Type B pancreatic cell (in vitro differentiated cells): ENCODE data around the gene MOB2. TPM values are rescaled to one million over a fixed set of nuclear protein-coding genes. Genes with fewer than 3 reads are reported as not detected.

Source experiments
- DNase-seq: peaks from one replicate; pipeline ENCODE4 v3.0.0; 2021; ENCODE audit warnings: mixed read lengths; ENCODE audit not compliant: unreplicated experiment; ENCODE audit errors: extremely low spot score
- H3K27ac Mint-ChIP-seq: 2 replicates; pipeline ENCODE4 v1.8.0; 2021; ENCODE audit warnings: mild to moderate bottlenecking, mixed read lengths
- H3K27me3 Mint-ChIP-seq: 2 replicates; pipeline ENCODE4 v1.8.0; 2021; ENCODE audit warnings: mixed read lengths
- H3K36me3 Mint-ChIP-seq: 2 replicates; pipeline ENCODE4 v1.8.0; 2021; ENCODE audit warnings: mixed read lengths
- H3K4me1 Mint-ChIP-seq: one replicate; pipeline ENCODE4 v1.8.0; 2021; ENCODE audit warnings: mixed read lengths; ENCODE audit not compliant: unreplicated experiment
- H3K4me3 Mint-ChIP-seq: 2 replicates; pipeline ENCODE4 v1.8.0; 2021; ENCODE audit warnings: mild to moderate bottlenecking, mixed read lengths
- H3K9me3 Mint-ChIP-seq: 2 replicates; pipeline ENCODE4 v1.8.0; 2021; ENCODE audit warnings: mixed read lengths
- total RNA-seq: library from RNA; stranded (reverse); gene quantifications from 2 replicates; pipeline ENCODE4 v1.2.1, GENCODE V29; 2021; ENCODE audit warnings: low replicate concordance
- TF ChIP-seq, protein P1 (sequence below): fragments of 200-600 bp; sonication (generic); conservative IDR thresholded peaks from 2 replicates; pipeline ENCODE4 v1.5.0; 2021; ENCODE audit warnings: antibody characterized with exemption, mild to moderate bottlenecking

The MOB2 gene
- total RNA-seq, 1 donor from 2014 or later = 39.6 TPM

DNA sequence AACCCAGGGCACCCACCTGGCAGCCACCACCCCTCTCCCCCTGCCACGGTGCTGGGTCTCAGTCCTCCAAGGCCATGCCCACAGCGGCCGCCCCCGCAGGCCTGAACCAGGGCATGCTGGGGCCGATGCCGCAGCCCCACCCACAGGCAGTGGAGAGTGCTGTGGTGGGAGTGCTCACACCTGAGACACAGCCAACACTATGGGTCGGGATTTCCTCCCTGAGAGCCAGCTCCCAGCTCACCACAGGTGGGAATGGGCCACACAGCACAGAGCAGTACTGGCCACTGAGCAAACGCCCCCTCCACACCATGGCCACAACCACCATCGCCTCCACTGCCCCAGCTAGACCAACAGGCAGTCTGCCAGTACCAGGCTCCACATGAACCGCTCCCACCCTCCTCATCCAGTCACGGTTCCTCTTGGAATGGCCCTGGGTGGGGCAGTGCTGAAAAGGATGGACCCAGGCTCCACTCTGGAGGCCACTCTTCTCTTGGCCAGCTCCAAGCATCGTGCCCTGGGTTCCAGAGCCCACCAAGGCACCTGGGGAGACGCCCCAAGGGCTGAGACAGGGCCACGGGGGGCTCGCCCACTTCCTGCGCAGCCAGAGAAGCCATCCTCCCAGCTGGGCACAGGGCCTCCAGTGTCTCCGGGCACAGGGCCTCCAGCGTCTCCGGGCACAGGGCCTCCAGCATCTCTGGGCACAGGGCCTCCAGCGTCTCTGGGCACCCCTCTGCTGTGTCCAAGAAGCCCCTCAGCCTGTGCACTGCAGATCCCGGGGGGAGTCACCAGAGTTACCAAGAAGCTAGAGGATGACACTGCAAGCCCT, 14.2 kb downstream of the MOB2 start:
- no peak overlapping the region for H3K4me3 Mint-ChIP-seq
- H3K27ac Mint-ChIP-seq = no peak overlapping the region
- no peak for DNase-seq
- H3K9me3 Mint-ChIP-seq = no peaks in the 10 kb centered on the region
- peaks cover 3% of the 10 kb centered on the region for H3K36me3 Mint-ChIP-seq
- no peaks in the 10 kb centered on the region for H3K27me3 Mint-ChIP-seq
- H3K4me1 Mint-ChIP-seq = peaks cover 2% of the 10 kb centered on the region
- TF ChIP-seq, protein P1, sequence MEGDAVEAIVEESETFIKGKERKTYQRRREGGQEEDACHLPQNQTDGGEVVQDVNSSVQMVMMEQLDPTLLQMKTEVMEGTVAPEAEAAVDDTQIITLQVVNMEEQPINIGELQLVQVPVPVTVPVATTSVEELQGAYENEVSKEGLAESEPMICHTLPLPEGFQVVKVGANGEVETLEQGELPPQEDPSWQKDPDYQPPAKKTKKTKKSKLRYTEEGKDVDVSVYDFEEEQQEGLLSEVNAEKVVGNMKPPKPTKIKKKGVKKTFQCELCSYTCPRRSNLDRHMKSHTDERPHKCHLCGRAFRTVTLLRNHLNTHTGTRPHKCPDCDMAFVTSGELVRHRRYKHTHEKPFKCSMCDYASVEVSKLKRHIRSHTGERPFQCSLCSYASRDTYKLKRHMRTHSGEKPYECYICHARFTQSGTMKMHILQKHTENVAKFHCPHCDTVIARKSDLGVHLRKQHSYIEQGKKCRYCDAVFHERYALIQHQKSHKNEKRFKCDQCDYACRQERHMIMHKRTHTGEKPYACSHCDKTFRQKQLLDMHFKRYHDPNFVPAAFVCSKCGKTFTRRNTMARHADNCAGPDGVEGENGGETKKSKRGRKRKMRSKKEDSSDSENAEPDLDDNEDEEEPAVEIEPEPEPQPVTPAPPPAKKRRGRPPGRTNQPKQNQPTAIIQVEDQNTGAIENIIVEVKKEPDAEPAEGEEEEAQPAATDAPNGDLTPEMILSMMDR = no peak

DNA sequence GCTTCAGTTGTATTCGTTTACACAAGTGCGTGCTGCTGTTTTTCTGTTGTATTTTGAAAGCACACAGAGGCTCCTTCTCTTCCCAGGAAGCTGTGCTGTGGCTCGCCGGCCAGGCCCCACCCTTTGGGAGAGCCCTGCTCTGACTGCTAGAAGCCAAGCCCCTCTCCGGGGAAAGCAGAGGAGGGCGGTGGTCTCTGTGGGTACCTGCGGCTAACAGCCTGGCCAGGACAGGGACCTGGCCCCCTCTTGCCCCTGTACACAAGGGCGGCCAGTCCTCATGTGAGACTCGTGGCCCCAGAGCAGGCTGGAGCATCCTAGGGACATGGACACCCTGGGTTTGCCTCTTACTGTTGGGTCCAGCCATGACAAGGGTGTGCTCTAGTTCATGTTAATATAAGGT, 14.8 kb downstream of the MOB2 start:
- Mint-ChIP-seq H3K4me1 (peaks cover 8% of the 10 kb centered on the region), H3K9me3 (no peaks in the 10 kb centered on the region), H3K4me3 (no peak overlapping the region), H3K36me3 (peaks cover 3% of the 10 kb centered on the region), H3K27ac (no peak overlapping the region), H3K27me3 (no peaks in the 10 kb centered on the region)
- TF ChIP-seq, protein P1 = no peak
- DNase-seq = no peak

DNA sequence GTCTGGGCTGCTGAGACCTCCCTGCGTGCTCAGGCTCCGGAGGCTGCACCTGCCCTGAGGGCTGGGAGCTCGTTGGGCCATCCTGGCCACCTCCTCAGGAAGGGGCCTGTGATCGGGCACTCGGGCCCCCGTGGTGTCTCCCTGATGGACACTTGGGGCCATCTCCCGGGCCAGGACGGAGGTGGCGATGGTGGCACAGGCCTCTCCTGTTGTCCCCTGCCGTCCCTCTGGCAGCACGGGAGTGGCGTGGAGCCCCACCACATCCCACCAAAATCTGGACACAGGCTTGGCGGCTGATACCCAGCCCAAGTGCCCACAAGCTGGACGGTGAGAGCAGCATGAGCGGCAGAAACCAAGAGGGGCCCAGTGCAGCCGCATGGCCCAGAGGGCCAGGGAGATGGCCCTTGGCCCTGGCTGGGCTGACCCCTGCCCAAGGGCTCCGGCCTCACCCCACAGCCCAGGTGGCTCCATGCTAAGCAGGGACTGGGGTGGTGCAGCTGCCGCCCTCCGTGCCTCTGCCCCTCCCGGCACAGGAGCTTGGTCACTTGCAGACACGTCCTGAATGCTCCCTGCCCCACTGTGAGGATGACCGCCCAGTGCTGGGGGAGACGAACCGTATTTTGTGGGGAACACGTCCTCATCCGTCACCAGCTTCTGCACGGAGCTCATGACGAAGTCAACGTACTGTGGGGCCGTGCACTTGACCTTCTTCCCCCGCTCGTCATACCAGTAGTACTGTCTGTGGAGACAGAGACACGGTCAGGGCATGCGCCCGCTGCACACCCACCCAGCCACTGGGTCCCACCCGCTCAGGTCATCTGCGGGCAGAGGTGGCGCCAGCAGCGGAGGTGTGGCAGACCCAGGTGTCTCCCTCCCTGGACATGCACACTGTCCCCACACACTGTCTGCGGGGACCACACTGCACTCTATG, 15.6 kb downstream of the MOB2 start:
- Mint-ChIP-seq H3K4me3 (no peak overlapping the region), H3K4me1 (peaks cover 9% of the 10 kb centered on the region), H3K36me3 (no peaks in the 10 kb centered on the region), H3K27me3 (no peaks in the 10 kb centered on the region), H3K27ac (no peak overlapping the region), H3K9me3 (no peaks in the 10 kb centered on the region)
- no peak for DNase-seq
- TF ChIP-seq, protein P1 = no peak

DNA sequence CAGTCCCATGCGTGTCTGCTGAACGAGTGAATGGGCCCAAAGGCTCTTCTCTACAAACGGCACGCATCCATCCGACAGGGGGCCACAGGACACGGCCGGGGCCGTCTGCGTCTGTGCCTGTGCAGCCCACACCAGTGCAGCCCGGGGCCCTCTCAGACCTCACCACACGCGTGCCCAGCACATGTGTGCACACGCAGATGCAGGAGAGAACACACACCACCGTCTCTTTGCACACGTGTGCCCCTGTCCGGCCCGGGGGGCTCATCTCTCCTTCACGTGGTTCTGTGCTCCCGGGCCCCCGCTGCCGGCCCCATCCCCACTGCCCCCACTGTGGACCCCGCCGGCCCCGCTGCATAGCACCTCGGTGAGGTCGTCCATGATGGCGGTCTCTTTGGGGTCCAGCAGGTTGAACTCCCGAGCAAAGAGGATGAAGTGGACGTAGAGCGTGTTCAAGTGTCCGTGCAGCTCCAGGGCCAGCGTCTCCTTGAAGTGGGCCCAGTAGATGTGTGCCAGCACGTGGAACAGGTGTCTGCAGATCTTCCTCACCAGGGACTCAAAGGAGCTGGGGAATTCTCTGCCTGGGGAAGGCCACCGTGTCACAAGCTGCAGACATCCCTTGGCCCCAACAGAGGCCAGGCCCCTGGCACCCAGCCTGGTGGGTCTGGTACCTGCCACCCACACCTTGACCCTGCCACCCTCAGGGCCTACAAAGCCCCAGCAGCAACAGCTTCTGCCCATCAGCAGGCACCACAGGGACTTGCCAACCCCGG, 16.5 kb downstream of the MOB2 start:
- TF ChIP-seq, protein P1 = no peak
- H3K36me3 Mint-ChIP-seq = peaks cover 4% of the 10 kb centered on the region
- no peak overlapping the region for H3K27ac Mint-ChIP-seq
- peaks cover 9% of the 10 kb centered on the region for H3K4me1 Mint-ChIP-seq
- no peak overlapping the region for H3K4me3 Mint-ChIP-seq
- no peaks in the 10 kb centered on the region for H3K9me3 Mint-ChIP-seq
- no peaks in the 10 kb centered on the region for H3K27me3 Mint-ChIP-seq
- no peak for DNase-seq

DNA sequence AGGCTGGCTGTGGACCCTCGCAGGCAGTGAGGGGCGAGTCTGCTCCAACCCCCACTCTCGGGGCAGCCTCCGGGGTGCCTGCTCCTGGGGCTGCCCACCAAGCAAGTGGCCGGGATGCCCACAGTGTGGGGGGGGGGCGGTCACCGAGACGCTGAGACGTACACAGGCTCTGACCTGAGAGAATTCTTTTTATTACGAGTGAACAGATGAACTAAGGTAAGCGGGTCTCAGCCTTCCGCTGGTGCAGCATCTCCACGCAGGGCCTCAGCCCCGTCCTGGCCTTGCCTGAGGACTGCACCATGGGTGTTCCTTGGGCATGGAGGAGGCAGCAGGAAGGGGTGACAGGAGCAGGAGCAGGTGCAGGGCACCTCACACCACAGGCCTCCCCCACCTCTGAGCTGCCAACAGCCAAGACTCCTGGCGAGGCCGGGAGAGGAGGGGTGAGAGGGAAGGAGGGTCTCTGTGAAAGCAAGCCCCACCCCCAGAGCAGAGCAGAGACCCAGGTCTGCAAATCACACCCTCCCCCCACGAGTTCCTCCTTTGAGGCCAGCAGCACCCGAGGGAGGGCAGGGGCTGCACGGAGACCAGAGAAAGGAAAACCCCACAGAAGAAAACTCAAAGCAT, 17.2 kb downstream of the MOB2 start:
- no peak overlapping the region for H3K27ac Mint-ChIP-seq
- peaks cover 9% of the 10 kb centered on the region for H3K4me1 Mint-ChIP-seq
- peaks cover 4% of the 10 kb centered on the region for H3K36me3 Mint-ChIP-seq
- no peak overlapping the region for H3K4me3 Mint-ChIP-seq
- no peaks in the 10 kb centered on the region for H3K27me3 Mint-ChIP-seq
- H3K9me3 Mint-ChIP-seq = no peaks in the 10 kb centered on the region
- no peak for DNase-seq
- TF ChIP-seq, protein P1 = no peak
